Measurements from ENCODE around the gene SEMA5B. TPM values are rescaled to one million over a fixed set of nuclear protein-coding genes. Genes with fewer than 3 reads are reported as not detected.
A peak's percentile ranks its signal among the peaks of the same experiment; 100 is the strongest.

Gene SEMA5B
- total RNA-seq, 1 donor from 2014 or later: 1.0 TPM

- DNase-seq (ENCODE audit: low spot score) (no peak), ATAC-seq (no peak)
Observed at GRCh38 chr3:122975924-122976293, 51.7 kb downstream of the SEMA5B start.

GRCh38 chr3:122975163-122975923, 52.2 kb downstream of the SEMA5B start:
- DNase-seq (ENCODE audit: low spot score): no peak
- no peak for ATAC-seq

- no peak for ATAC-seq
- DNase-seq (ENCODE audit: low spot score): no peak
Observed at GRCh38 chr3:122974764-122975162, 52.8 kb downstream of the SEMA5B start.

GRCh38 chr3:122973893-122974615, 53.5 kb downstream of the SEMA5B start:
- DNase-seq (ENCODE audit: low spot score) (no peak), ATAC-seq (no peak)

- DNase-seq (ENCODE audit: low spot score) (no peak), ATAC-seq (no peak)
Observed at GRCh38 chr3:122972141-122972540, 55.4 kb downstream of the SEMA5B start.

GRCh38 chr3:122969585-122970469, 57.7 kb downstream of the SEMA5B start:
- ATAC-seq (no peak), DNase-seq (ENCODE audit: low spot score) (no peak)

GRCh38 chr3:122967765-122968164, 59.8 kb downstream of the SEMA5B start:
- ATAC-seq: no peak
- DNase-seq (ENCODE audit: low spot score): no peak

- DNase-seq (ENCODE audit: low spot score) (no peak), ATAC-seq (no peak)
Observed at GRCh38 chr3:122967356-122967755, 60.2 kb downstream of the SEMA5B start.

- no peak for DNase-seq (ENCODE audit: low spot score)
- no peak for ATAC-seq
Observed at GRCh38 chr3:122966045-122966444, 61.5 kb downstream of the SEMA5B start.

- DNase-seq (ENCODE audit: low spot score) (no peak), ATAC-seq (no peak)
Observed at GRCh38 chr3:122964811-122965210, 62.8 kb downstream of the SEMA5B start.

GRCh38 chr3:122962149-122962548, 65.4 kb downstream of the SEMA5B start:
- no peak for ATAC-seq
- DNase-seq (ENCODE audit: low spot score): no peak

- ATAC-seq: no peak
Observed at GRCh38 chr3:122961146-122961545, 66.4 kb downstream of the SEMA5B start.

GRCh38 chr3:122960652-122961051, 66.9 kb downstream of the SEMA5B start:
- DNase-seq (ENCODE audit: low spot score): no peak
- no peak for ATAC-seq

More at GRCh38 chr3:122961146-122961545, 66.4 kb downstream of the SEMA5B start:
- no peak for DNase-seq (ENCODE audit: low spot score)

- DNase-seq (ENCODE audit: low spot score): no peak
- no peak for ATAC-seq
Observed at GRCh38 chr3:122959339-122959738, 68.2 kb downstream of the SEMA5B start.

GRCh38 chr3:122957707-122958689, 69.6 kb downstream of the SEMA5B start:
- no peak for DNase-seq (ENCODE audit: low spot score)
- no peak for ATAC-seq

GRCh38 chr3:122956693-122957455, 70.7 kb downstream of the SEMA5B start:
- DNase-seq (ENCODE audit: low spot score): no peak
- ATAC-seq: no peak

- DNase-seq (ENCODE audit: low spot score): no peak
- ATAC-seq: no peak
Observed at GRCh38 chr3:122955916-122956692, 71.5 kb downstream of the SEMA5B start.

- ATAC-seq: peak; percentile 38
- no peak for DNase-seq (ENCODE audit: low spot score)
Observed at GRCh38 chr3:122952520-122952919, 75.0 kb downstream of the SEMA5B start.

- ATAC-seq (no peak), DNase-seq (ENCODE audit: low spot score) (no peak)
Observed at GRCh38 chr3:122948408-122948807, 79.2 kb downstream of the SEMA5B start.

Data from left lobe of liver (tissue), 2 donors.